B cell (primary cell): ENCODE results near the gene ENDOV. TPM values are rescaled to one million over a fixed set of nuclear protein-coding genes. Genes with fewer than 3 reads are reported as not detected.

Source experiments
- ATAC-seq: fragments of 200-7000 bp; cut with Tn5 transposase; one replicate; pipeline ENCODE4 v1.10.0; 2021; ENCODE audit warnings: low read depth, mild to moderate bottlenecking, moderate number of reproducible peaks, moderate library complexity
- CTCF ChIA-PET: fragments of 350-600 bp; sonication (Branson Sonifier 250); formaldehyde crosslinking; loops from one replicate; lab custom pipeline; 2021; ENCODE audit warnings: antibody characterized with exemption, inconsistent platforms; lab: Charles Lee
- POLR2A ChIA-PET: fragments of 350-600 bp; sonication (Branson Sonifier 250); formaldehyde crosslinking; loops from one replicate; lab custom pipeline; 2021; ENCODE audit warnings: antibody characterized with exemption; lab: Charles Lee
- DNase-seq: peaks from one replicate; pipeline ENCODE4 v3.0.0; 2013
- H2AFZ ChIP-seq: 2 replicates; pipeline ENCODE4 v1.6.1; 2012; ENCODE audit warnings: mild to moderate bottlenecking, low read depth, low read length; ENCODE audit not compliant: insufficient read depth, poor library complexity, severe bottlenecking
- H3K27ac ChIP-seq, 2 donors: 1 replicate in 1 of 2; 2 replicates in 1 of 2; pipeline ENCODE4 v1.5.1; 2012 to 2013; ENCODE audit warnings: low read length in 2 of 2, mild to moderate bottlenecking in 2 of 2, moderate library complexity in 1 of 2
- H3K27me3 ChIP-seq, 4 experiments: fragments of 200-600 bp in 1 of 4; sonication (generic) in 1 of 4; replicated peaks in 1 of 4; 1 replicate in 2 of 4; 2 replicates in 2 of 4; pipeline versions ENCODE4 v1.6.1 to v1.7.0; 2013 to 2016; ENCODE audit warnings: low read length in 3 of 4, mild to moderate bottlenecking in 2 of 4, mixed read lengths in 1 of 4, moderate library complexity in 1 of 4; ENCODE audit not compliant: insufficient read depth in 4 of 4, control insufficient read depth in 3 of 4; ENCODE audit errors: control extremely low read depth in 1 of 4
- H3K36me3 ChIP-seq, 2 experiments: replicated peaks in 1 of 2; 1 replicate in 1 of 2; 2 replicates in 1 of 2; pipeline versions ENCODE4 v1.6.1 to v1.7.1; 2013; ENCODE audit warnings: low read length in 1 of 2; ENCODE audit not compliant: insufficient read depth in 2 of 2, control insufficient read depth in 1 of 2; ENCODE audit errors: control extremely low read depth in 1 of 2, extremely low read depth in 1 of 2
- H3K4me1 ChIP-seq, 2 donors: fragments of 200-600 bp in 1 of 2; sonication (generic) in 1 of 2; 1 replicate in 1 of 2; 2 replicates in 1 of 2; pipeline versions ENCODE4 v1.5.1 to v1.6.1; 2013 to 2017; ENCODE audit warnings: low read length in 2 of 2; ENCODE audit not compliant: control insufficient read depth in 2 of 2, insufficient read depth in 2 of 2
- H3K4me2 ChIP-seq: replicated peaks from 2 replicates; pipeline ENCODE3; 2012; ENCODE audit warnings: mild to moderate bottlenecking, low read depth, low read length; ENCODE audit not compliant: poor library complexity, severe bottlenecking
- H3K4me3 ChIP-seq, 5 experiments: fragments of 200-600 bp in 1 of 5; sonication (generic) in 1 of 5; 1 replicate in 3 of 5; 2 replicates in 2 of 5; pipeline versions ENCODE4 v1.5.1 to v1.7.0; 2011 to 2016; ENCODE audit warnings: low read length in 4 of 5, mild to moderate bottlenecking in 4 of 5, low read depth in 2 of 5, control low read depth in 1 of 5, moderate library complexity in 1 of 5; ENCODE audit not compliant: insufficient read depth in 1 of 5; ENCODE audit errors: control extremely low read depth in 1 of 5, extremely low read depth in 1 of 5
- H3K79me2 ChIP-seq: fragments of 200-600 bp; sonication (generic); one replicate; pipeline ENCODE4 v1.6.0; 2016; ENCODE audit warnings: low read length; ENCODE audit not compliant: control insufficient read depth, insufficient read depth
- H3K9ac ChIP-seq: fragments of 200-600 bp; sonication (generic); 2 replicates; pipeline ENCODE4 v1.6.1; 2017; ENCODE audit warnings: mild to moderate bottlenecking, low read length, moderate library complexity
- H3K9me3 ChIP-seq, 3 donors: one replicate each; pipeline versions ENCODE4 v1.6.1 to v1.7.1; 2013; ENCODE audit warnings: low read length in 2 of 3; ENCODE audit not compliant: control insufficient read depth in 2 of 3, insufficient read depth in 1 of 3; ENCODE audit errors: control extremely low read depth in 1 of 3
- H4K20me1 ChIP-seq: 2 replicates; pipeline ENCODE4 v1.6.0; 2012; ENCODE audit warnings: mild to moderate bottlenecking, low read length; ENCODE audit not compliant: insufficient read depth, control insufficient read depth, poor library complexity, severe bottlenecking
- H3K27ac Mint-ChIP-seq: one replicate; pipeline ENCODE4 v1.8.0; 2021; ENCODE audit warnings: mixed read lengths
- H3K27me3 Mint-ChIP-seq: one replicate; pipeline ENCODE4 v1.8.0; 2021; ENCODE audit warnings: mixed read lengths
- H3K4me1 Mint-ChIP-seq: one replicate; pipeline ENCODE4 v1.8.0; 2021; ENCODE audit warnings: mixed read lengths
- H3K4me3 Mint-ChIP-seq: one replicate; pipeline ENCODE4 v1.8.0; 2021; ENCODE audit warnings: mixed read lengths
- H3K9me3 Mint-ChIP-seq: one replicate; pipeline ENCODE4 v1.8.0; 2022; ENCODE audit warnings: mixed read lengths; ENCODE audit not compliant: insufficient read depth
- CTCF ChIP-seq: fragments of 200-600 bp; IDR thresholded peaks from one replicate; pipeline ENCODE4 v1.8.0; 2022; ENCODE audit warnings: antibody characterized with exemption, mild to moderate bottlenecking
- EZH2 ChIP-seq: IDR thresholded peaks from 2 replicates; pipeline ENCODE4 v1.6.1; 2012; ENCODE audit warnings: borderline replicate concordance, low read depth, mild to moderate bottlenecking, moderate library complexity, low read length; ENCODE audit not compliant: insufficient read depth, poor library complexity, severe bottlenecking
- WGBS: methylation state at CpG from one replicate; pipeline ENCODE4 v1.1.5; 2013; ENCODE audit warnings: missing lambda C conversion rate; ENCODE audit not compliant: insufficient coverage; 5-methylcytosine and 5-hydroxymethylcytosine counted together
- intact Hi-C: fragments of 100-400 bp; cut with micrococcal nuclease; formaldehyde crosslinking; loops from one replicate; pipeline ENCODE4 v1.10.0; 2022
- polyA plus RNA-seq: library from polyadenylated mRNA; depleted of rRNA; stranded (reverse); fragments of >200 nt; gene quantifications from 2 replicates; pipeline ENCODE4 v1.2.3, GENCODE V29; 2012
- total RNA-seq, 2 donors: library from RNA; stranded (reverse); fragments of 120-200 nt in 1 of 2; gene quantifications; 1 replicate in 1 of 2; 2 replicates in 1 of 2; pipeline versions ENCODE4 v1.2.3 to v1.2.4, GENCODE V29; 2013 to 2022

The ENDOV gene
- total and polyA plus RNA-seq, 2 donors (not counting 1 experiment from before 2014, with no cell fraction given) = 25.3 to 49.5 TPM

- ATAC-seq = no peak
- intact Hi-C loops = no loop called here
- no peak overlapping the region for H3K27ac Mint-ChIP-seq
- H3K9me3 Mint-ChIP-seq = no peaks in the 10 kb centered on the region
- Histone ChIP-seq H3K36me3 (peaks cover 0 to 95% of the 10 kb centered on the region in 2 experiments), H3K4me1 (no peaks in the 10 kb centered on the region), H3K27ac (no peak overlapping the region), H2AFZ (no peak overlapping the region), H3K9me3 (no peaks in the 10 kb centered on the region), H3K27me3 (no peaks in the 10 kb centered on the region), H3K4me3 (no peak overlapping the region), H3K9ac (no peak overlapping the region), H3K79me2 (no peaks in the 10 kb centered on the region), H4K20me1 (no peaks in the 10 kb centered on the region), H3K4me2 (no peak overlapping the region)
- 100% methylated on average over 1 of the region's 3 CpGs for WGBS
- no peak for DNase-seq
- ChIA-PET CTCF (no interaction called here), POLR2A (no interaction called here)
- H3K4me1 Mint-ChIP-seq = no peaks in the 10 kb centered on the region
- no peaks in the 10 kb centered on the region for H3K27me3 Mint-ChIP-seq
- TF ChIP-seq CTCF = no peak
- no peak for TF ChIP-seq EZH2
- no peak overlapping the region for H3K4me3 Mint-ChIP-seq
Measured at GRCh38 chr17:80382446-80382845, 32.5 kb upstream of the ENDOV start.

- Mint-ChIP-seq H3K27me3 (no peaks in the 10 kb centered on the region), H3K4me1 (no peaks in the 10 kb centered on the region), H3K4me3 (no peak overlapping the region), H3K9me3 (no peaks in the 10 kb centered on the region), H3K27ac (no peak overlapping the region)
- H3K27ac ChIP-seq = no peak overlapping the region
- ChIA-PET CTCF (no interaction called here), POLR2A (no interaction called here)
- H3K4me2 ChIP-seq = no peak overlapping the region
- no peak for TF ChIP-seq CTCF
- TF ChIP-seq EZH2 = no peak
- no peak overlapping the region for H2AFZ ChIP-seq
- DNase-seq (no peak), ATAC-seq (no peak)
- no peaks in the 10 kb centered on the region for H4K20me1 ChIP-seq
- H3K9ac ChIP-seq = no peak overlapping the region
- no peaks in the 10 kb centered on the region for H3K9me3 ChIP-seq
- intact Hi-C loops = no loop called here
- no peaks in the 10 kb centered on the region for H3K4me1 ChIP-seq
- H3K79me2 ChIP-seq = no peaks in the 10 kb centered on the region
- WGBS = 95% methylated on average over 6 of the region's 8 CpGs
- peaks cover 0 to 95% of the 10 kb centered on the region in 2 experiments for H3K36me3 ChIP-seq
- no peaks in the 10 kb centered on the region for H3K27me3 ChIP-seq
- no peak overlapping the region for H3K4me3 ChIP-seq
Measured at GRCh38 chr17:80382956-80383355, 32.0 kb upstream of the ENDOV start.
